Muscle of back (tissue), 11 donors: ENCODE data around the gene MAML3. TPM values are rescaled to one million over a fixed set of nuclear protein-coding genes. Genes with fewer than 3 reads are reported as not detected.

Experiments
- DNase-seq, 3 donors: peaks; one replicate each; pipeline versions ENCODE4 v3.0.0 to v3.0.0-alpha.2; 2013
- polyA plus RNA-seq, 10 donors: library from polyadenylated mRNA; unstranded; fragments of 120-200 nt; gene quantifications; one replicate each; pipeline ENCODE4 v1.2.1, GENCODE V29; 2013; ENCODE audit not compliant: insufficient read length in 10 of 10

MAML3 gene
- polyA plus RNA-seq, 10 donors = 3.3 to 6.1 (median 4.2) TPM

GRCh38 chr4:139668658-139669201, 485.3 kb downstream of the MAML3 start:
- DNase-seq = no peak

- no peak for DNase-seq
These were observed 485.9 kb downstream of the MAML3 start for GRCh38 chr4:139668036-139668435.

Other genes with a start within 250 kb of the MAML3 start
- 10 to 100 TPM; 43.5 to 55.7 (median 50.3) TPM for gene SCOC, start 219.5 kb upstream of the MAML3 start, polyA plus RNA-seq